Transverse colon (tissue), 4 donors: ENCODE data around the gene SFRP2.

Source experiments
- EP300 ChIP-seq: sonication (generic); formaldehyde crosslinking; IDR thresholded peaks from one replicate; pipeline ENCODE4 v1.6.1; 2017; ENCODE audit warnings: antibody characterized with exemption, low read depth
- POLR2A ChIP-seq: fragments of 450-650 bp; IDR thresholded peaks from one replicate; pipeline ENCODE4 v1.6.1; 2016; ENCODE audit warnings: antibody characterized with exemption, mild to moderate bottlenecking, moderate library complexity
- POLR2AphosphoS5 ChIP-seq, 3 donors: sonication (generic); formaldehyde crosslinking; IDR thresholded peaks; one replicate each; pipeline ENCODE4 v1.6.1; 2016; ENCODE audit warnings: antibody characterized with exemption in 3 of 3
- TF ChIP-seq, protein P1 (sequence below), 5 experiments: fragments of 200-600 bp in 3 of 5; fragments of 450-650 bp in 2 of 5; sonication (generic) in 3 of 5; IDR thresholded peaks; 1 replicate in 2 of 5; 2 replicates in 3 of 5; pipeline ENCODE4 v1.5.1; 2016 to 2017; ENCODE audit warnings: antibody characterized with exemption in 5 of 5, inconsistent platforms in 3 of 5, mild to moderate bottlenecking in 2 of 5, moderate library complexity in 1 of 5

DNA sequence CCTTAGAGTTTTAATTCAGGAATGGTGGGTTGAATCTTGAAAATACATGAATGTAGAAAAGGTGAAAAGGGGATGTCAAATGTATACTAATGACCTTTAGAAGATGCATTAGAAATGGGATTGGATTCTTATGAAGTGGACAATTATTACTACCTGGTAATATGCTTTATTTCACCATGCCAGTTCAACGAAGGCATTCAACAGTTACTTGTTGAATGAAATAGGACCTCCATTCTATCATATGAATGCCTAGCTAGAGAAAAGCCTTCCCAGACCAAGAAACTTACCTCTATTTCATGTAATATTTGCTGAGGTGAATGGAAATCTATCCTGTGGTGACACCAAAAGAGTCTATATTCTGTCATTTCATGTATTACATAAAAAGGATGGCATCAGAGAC is 34.6 kb upstream of the SFRP2 start:
- TF ChIP-seq, protein P1, sequence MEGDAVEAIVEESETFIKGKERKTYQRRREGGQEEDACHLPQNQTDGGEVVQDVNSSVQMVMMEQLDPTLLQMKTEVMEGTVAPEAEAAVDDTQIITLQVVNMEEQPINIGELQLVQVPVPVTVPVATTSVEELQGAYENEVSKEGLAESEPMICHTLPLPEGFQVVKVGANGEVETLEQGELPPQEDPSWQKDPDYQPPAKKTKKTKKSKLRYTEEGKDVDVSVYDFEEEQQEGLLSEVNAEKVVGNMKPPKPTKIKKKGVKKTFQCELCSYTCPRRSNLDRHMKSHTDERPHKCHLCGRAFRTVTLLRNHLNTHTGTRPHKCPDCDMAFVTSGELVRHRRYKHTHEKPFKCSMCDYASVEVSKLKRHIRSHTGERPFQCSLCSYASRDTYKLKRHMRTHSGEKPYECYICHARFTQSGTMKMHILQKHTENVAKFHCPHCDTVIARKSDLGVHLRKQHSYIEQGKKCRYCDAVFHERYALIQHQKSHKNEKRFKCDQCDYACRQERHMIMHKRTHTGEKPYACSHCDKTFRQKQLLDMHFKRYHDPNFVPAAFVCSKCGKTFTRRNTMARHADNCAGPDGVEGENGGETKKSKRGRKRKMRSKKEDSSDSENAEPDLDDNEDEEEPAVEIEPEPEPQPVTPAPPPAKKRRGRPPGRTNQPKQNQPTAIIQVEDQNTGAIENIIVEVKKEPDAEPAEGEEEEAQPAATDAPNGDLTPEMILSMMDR (IDR thresholded peaks at IDR 0.05): no peak
- no peak for TF ChIP-seq EP300
- TF ChIP-seq POLR2A: no peak
- TF ChIP-seq POLR2AphosphoS5 (IDR thresholded peaks at IDR 0.05): no peak
